GM19043 (cell line): ENCODE results near the gene PRRC2B.

ENCODE experiments used
- ATAC-seq: cut with Tn5 transposase; IDR thresholded peaks from one replicate; pipeline ENCODE4 v1.9.1; 2021; ENCODE audit warnings: low read depth; ENCODE audit not compliant: unreplicated experiment

PRRC2B gene

GRCh38 chr9:131482343-131483006 lies 88.6 kb downstream of the PRRC2B start:
- no peak for ATAC-seq

GRCh38 chr9:131483319-131484050 lies 89.6 kb downstream of the PRRC2B start:
- no peak for ATAC-seq

GRCh38 chr9:131484051-131484445 lies 90.2 kb downstream of the PRRC2B start:
- no peak for ATAC-seq

GRCh38 chr9:131484560-131485185 lies 90.8 kb downstream of the PRRC2B start:
- ATAC-seq = no peak

- no peak for ATAC-seq
Measured at GRCh38 chr9:131485206-131485605, 91.3 kb downstream of the PRRC2B start.

- ATAC-seq = no peak
Measured at GRCh38 chr9:131485728-131486422, 92.0 kb downstream of the PRRC2B start.

GRCh38 chr9:131487001-131487400 lies 93.1 kb downstream of the PRRC2B start:
- no peak for ATAC-seq

GRCh38 chr9:131487621-131488031 lies 93.7 kb downstream of the PRRC2B start:
- ATAC-seq = no peak

GRCh38 chr9:131490514-131490913 lies 96.6 kb downstream of the PRRC2B start:
- no peak for ATAC-seq

- ATAC-seq = no peak
Measured at GRCh38 chr9:131491001-131491710, 97.3 kb downstream of the PRRC2B start.

- ATAC-seq = no peak
Measured at GRCh38 chr9:131492070-131492469, 98.2 kb downstream of the PRRC2B start.

- no peak for ATAC-seq
Measured at GRCh38 chr9:131494296-131494870, 100.5 kb downstream of the PRRC2B start.

- no peak for ATAC-seq
Measured at GRCh38 chr9:131495785-131496184, 101.9 kb downstream of the PRRC2B start.

GRCh38 chr9:131496844-131497405 lies 103.0 kb downstream of the PRRC2B start:
- ATAC-seq = no peak

GRCh38 chr9:131499254-131499767 lies 105.4 kb downstream of the PRRC2B start:
- ATAC-seq = no peak

- no peak for ATAC-seq
Measured at GRCh38 chr9:131500377-131500776, 106.5 kb downstream of the PRRC2B start.

GRCh38 chr9:131500939-131501541 lies 107.2 kb downstream of the PRRC2B start:
- ATAC-seq = no peak

- no peak for ATAC-seq
Measured at GRCh38 chr9:131502781-131503625, 109.1 kb downstream of the PRRC2B start, which contains the start of gene POMT1. Gene POMT1 (plus strand): TSS chr9:131502918. CDS start chr9:131504219, 1,301 bp downstream.
